Measurements from ENCODE around the gene CASP1. TPM values are rescaled to one million over a fixed set of nuclear protein-coding genes. Genes with fewer than 3 reads are reported as not detected.

CASP1 gene
- total RNA-seq, 1 experiment from 2014 or later: 4.7 TPM

- Histone ChIP-seq H2AFZ (no peak overlapping the region), H3K79me2 (ENCODE audit: low read depth) (no peaks in the 10 kb centered on the region), H3K27ac (no peak overlapping the region), H3K36me3 (ENCODE audit: low read depth) (no peaks in the 10 kb centered on the region), H4K20me1 (ENCODE audit: insufficient read depth) (no peaks in the 10 kb centered on the region), H3K9me2 (ENCODE audit: insufficient read depth) (no peaks in the 10 kb centered on the region), H3K27me3 (ENCODE audit: insufficient read depth, low read depth) (no peaks in the 10 kb centered on the region), H3K4me1 (replicated peaks; ENCODE audit: insufficient read depth) (no peaks in the 10 kb centered on the region), H3F3A (ENCODE audit: insufficient read depth, low read depth) (no peaks in the 10 kb centered on the region), H3K9me3 (ENCODE audit: insufficient read depth, low read depth) (no peaks in the 10 kb centered on the region), H3K4me3 (no peak overlapping the region), H3K4me2 (no peak overlapping the region)
- no peak for TF ChIP-seq EZH2 (IDR thresholded peaks at IDR 0.05; ENCODE audit: low read depth)
- TF ChIP-seq CTCF (conservative IDR thresholded peaks at IDR 0.05): no peak
- ChIA-PET POLR2A (ENCODE audit: unreplicated experiment) (interaction anchor here (0.7 kb wide), 1 partner anchor 432 kb away, joined by 5 read pairs; no protein-coding TSS in a partner anchor), CTCF (no interaction called here)
- BruUV-seq (replicated peaks): no TSS peak
- no peak for DNase-seq
- intact Hi-C loops (cut with micrococcal nuclease; ENCODE audit: unreplicated experiment): no loop called here
Observed at GRCh38 chr11:104999721-105000120, 35.2 kb downstream of the CASP1 start.

GRCh38 chr11:104997288-104997687 lies 37.7 kb downstream of the CASP1 start:
- Histone ChIP-seq H3K9me2 (ENCODE audit: insufficient read depth) (no peaks in the 10 kb centered on the region), H3K27me3 (ENCODE audit: insufficient read depth, low read depth) (no peaks in the 10 kb centered on the region), H3K36me3 (ENCODE audit: low read depth) (no peaks in the 10 kb centered on the region), H3K4me2 (no peak overlapping the region), H3F3A (ENCODE audit: insufficient read depth, low read depth) (no peaks in the 10 kb centered on the region), H3K4me3 (no peak overlapping the region), H3K9me3 (ENCODE audit: insufficient read depth, low read depth) (no peaks in the 10 kb centered on the region), H3K79me2 (ENCODE audit: low read depth) (no peaks in the 10 kb centered on the region), H3K27ac (no peak overlapping the region), H3K4me1 (replicated peaks; ENCODE audit: insufficient read depth) (no peaks in the 10 kb centered on the region), H4K20me1 (ENCODE audit: insufficient read depth) (no peaks in the 10 kb centered on the region), H2AFZ (no peak overlapping the region)
- DNase-seq: no peak
- ChIA-PET POLR2A (ENCODE audit: unreplicated experiment) (interaction anchor here (0.6 to 0.7 kb wide), 2 partner anchors 162 to 327 kb away, joined by 3 to 4 read pairs; no protein-coding TSS in a partner anchor), CTCF (no interaction called here)
- no TSS peak for BruUV-seq (replicated peaks)
- TF ChIP-seq CTCF (conservative IDR thresholded peaks at IDR 0.05) (no peak; the same call in 1 of the 2 replicates), EZH2 (IDR thresholded peaks at IDR 0.05; ENCODE audit: low read depth) (no peak)
- intact Hi-C loops (cut with micrococcal nuclease; ENCODE audit: unreplicated experiment): no loop called here

GRCh38 chr11:104995001-104995408 lies 39.9 kb downstream of the CASP1 start:
- Histone ChIP-seq H3K4me3 (no peak overlapping the region), H2AFZ (no peak overlapping the region), H3K79me2 (ENCODE audit: low read depth) (no peaks in the 10 kb centered on the region), H3F3A (ENCODE audit: insufficient read depth, low read depth) (no peaks in the 10 kb centered on the region), H3K9me2 (ENCODE audit: insufficient read depth) (no peaks in the 10 kb centered on the region), H3K9me3 (ENCODE audit: insufficient read depth, low read depth) (no peaks in the 10 kb centered on the region), H3K4me2 (no peak overlapping the region), H3K36me3 (ENCODE audit: low read depth) (no peaks in the 10 kb centered on the region), H3K4me1 (replicated peaks; ENCODE audit: insufficient read depth) (no peaks in the 10 kb centered on the region), H3K27me3 (ENCODE audit: insufficient read depth, low read depth) (no peaks in the 10 kb centered on the region), H3K27ac (no peak overlapping the region), H4K20me1 (ENCODE audit: insufficient read depth) (no peaks in the 10 kb centered on the region)
- TF ChIP-seq EZH2 (IDR thresholded peaks at IDR 0.05; ENCODE audit: low read depth) (no peak), CTCF (conservative IDR thresholded peaks at IDR 0.05) (no peak)
- intact Hi-C loops (cut with micrococcal nuclease; ENCODE audit: unreplicated experiment): no loop called here
- BruUV-seq (replicated peaks): no TSS peak
- ChIA-PET POLR2A (ENCODE audit: unreplicated experiment) (no interaction called here), CTCF (no interaction called here)
- DNase-seq: no peak

All from PC-9 (cell line).